GM21737 (cell line): Measurements from ENCODE around the gene NOL9.
"Not testable (repeated sequence)": the region's sequence is repeated elsewhere in the genome, so short reads cannot be mapped to it uniquely, and the experiment has no call there.

Experiments used
- ATAC-seq: cut with Tn5 transposase; IDR thresholded peaks from one replicate; pipeline ENCODE4 v1.9.1; 2021; ENCODE audit warnings: mild to moderate bottlenecking, moderate library complexity; ENCODE audit not compliant: unreplicated experiment

NOL9 gene

GRCh38 chr1:6574025-6574620, 19.8 kb upstream of the NOL9 start:
- ATAC-seq = no peak

GRCh38 chr1:6572653-6573383, 18.5 kb upstream of the NOL9 start:
- no peak for ATAC-seq

DNA sequence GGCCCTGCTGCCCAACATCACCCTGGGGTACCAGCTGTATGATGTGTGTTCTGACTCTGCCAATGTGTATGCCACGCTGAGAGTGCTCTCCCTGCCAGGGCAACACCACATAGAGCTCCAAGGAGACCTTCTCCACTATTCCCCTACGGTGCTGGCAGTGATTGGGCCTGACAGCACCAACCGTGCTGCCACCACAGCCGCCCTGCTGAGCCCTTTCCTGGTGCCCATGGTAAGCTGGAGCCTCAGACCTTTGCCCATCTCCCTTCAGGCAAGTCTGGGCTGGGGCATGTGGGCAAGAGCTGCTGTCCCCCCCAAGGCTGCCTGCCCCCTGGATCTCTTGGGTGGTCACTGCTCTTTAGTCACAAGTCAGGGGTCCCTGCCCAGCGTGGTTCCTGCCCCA, 16.7 kb upstream of the NOL9 start:
- ATAC-seq = no peak

DNA sequence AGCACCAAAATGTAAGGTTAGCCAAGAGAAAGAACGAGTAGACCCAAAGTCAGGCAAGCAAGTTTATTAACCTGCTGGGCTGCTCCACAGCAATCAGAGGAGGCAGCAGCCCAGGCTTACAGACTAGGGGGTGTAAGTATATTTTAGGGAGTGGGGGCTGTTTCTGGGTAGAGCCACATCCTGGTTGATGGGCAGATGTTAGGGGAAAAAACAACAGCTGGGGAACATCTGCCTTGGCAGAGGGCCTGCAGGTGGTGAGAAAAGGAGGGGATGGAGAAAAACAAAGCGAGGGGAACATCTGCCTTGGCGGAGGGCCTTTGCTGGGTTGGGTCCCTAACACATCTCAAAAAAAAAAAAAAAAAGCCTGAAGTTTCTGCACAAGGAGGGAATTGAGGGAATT, 15.8 kb upstream of the NOL9 start:
- ATAC-seq = no peak

DNA sequence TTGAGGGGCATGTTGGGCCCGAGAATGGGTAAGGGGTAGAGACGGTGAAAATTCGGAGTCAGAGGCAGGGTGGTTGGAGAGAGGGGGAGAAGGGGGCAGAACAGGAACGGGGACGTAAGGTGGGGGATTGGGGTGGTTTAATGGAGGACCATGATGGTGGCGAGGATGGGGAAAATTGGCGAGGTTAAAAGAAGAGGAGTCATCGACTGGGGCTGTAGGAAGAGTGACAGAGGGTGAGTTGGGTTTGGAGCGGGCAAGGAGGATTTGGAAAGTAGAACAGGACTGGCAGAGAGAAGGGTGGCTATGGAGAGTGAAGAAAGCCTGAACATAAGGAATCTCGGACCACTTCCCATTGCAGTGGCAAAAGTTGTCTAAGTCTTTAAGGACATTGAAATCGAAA, 14.7 kb upstream of the NOL9 start:
- ATAC-seq = no peak

DNA sequence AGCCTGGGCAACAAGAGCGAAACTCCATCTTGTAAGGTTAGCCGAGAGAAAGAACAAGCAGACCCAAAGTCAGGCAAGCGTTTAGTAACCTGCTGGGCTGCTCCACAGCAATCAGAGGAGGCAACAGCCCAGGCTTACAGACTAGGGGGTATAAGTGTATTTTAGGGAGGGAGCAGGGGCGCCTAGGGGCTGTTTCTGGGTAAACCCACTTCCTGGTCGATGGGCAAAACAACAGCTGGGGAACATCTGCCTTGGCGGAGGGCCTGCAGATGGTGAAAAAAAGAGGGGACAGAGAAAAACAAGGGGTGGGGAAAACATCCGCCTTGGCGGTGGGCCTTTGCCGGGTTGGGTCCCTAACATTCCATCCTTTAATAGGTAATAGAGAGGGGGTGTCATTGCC, 6.0 kb upstream of the NOL9 start:
- no peak for ATAC-seq

DNA sequence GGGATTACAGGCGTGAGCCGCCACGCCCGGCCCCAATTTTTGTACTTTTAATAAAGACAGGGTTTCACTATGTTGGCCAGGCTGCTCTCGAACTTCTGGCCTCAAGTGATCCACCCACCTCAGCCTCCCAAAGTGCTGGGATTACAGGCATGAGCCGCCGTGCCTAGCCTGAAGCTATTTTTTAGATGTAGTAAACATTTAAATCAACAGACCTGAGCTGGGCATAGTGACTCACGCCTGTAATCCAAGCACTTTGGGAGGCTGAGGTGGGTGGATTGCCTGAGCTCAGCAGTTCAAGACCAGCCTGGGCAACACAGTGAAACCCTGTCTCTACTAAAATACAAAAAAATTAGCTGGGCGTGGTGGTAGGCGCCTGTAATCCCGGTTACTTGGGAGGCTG, 4.8 kb upstream of the NOL9 start:
- ATAC-seq = not testable (repeated sequence)

- no peak for ATAC-seq
Measured at GRCh38 chr1:6557597-6557996, 3.3 kb upstream of the NOL9 start.

DNA sequence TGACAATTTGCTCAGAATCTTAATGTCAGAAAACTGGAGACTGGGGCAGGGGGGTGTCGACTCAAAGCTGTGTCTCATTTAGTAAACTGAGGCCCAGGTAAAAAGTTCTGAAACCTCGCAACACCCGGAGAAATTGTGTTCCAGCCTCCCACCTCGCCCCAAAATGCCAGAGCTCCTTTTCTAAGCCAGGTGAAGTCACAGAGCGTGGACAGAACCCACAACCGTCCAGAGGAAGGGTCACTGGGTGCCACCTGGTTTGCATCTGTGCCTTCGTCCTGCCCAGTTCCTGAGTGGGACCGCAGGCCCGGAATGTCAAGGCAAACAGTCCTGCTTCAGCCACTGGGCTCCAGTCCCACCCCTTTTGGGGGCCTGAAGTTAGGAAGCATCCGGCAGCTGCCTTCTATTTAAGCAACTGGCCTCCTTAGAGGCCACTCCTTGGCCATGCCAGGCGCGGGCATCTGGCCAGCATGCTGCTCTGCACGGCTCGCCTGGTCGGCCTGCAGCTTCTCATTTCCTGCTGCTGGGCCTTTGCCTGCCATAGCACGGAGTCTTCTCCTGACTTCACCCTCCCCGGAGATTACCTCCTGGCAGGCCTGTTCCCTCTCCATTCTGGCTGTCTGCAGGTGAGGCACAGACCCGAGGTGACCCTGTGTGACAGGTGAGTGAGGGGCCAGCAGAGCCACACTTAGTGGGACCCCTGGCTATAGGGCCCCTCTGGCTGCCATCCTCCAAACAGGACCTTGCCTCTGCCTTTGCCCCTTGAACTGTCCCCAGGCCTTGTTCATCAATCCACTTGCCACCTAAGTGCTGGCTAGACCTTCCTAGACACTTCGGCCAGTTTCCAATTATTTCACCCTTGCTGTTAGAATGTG, 830 bp upstream of the NOL9 start, which contains the start of gene TAS1R1:
TAS1R1 (plus strand) TSS at position 401 of the 872 bp plus-strand sequence; CDS start at position 468, 67 bp downstream.
- ATAC-seq = no peak

DNA sequence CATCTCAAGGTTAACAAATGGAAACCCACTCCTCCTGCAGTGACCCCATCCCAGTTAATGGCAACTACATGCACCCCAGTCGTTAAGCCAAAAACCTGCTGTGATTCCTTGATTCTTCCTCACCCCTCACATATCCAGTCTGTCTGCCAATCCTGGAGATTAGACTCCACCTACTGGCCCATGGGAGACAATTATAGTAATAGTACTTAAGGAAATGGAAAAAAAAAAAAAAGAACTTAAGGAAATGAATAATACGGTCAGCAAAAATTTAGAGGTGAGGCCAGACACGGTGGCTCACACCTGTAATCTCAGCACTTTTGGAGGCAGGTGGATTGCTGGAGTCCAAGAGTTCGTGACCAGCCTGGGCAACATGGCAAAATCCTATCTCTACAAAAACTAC, 7.0 kb downstream of the NOL9 start:
- no peak for ATAC-seq

DNA sequence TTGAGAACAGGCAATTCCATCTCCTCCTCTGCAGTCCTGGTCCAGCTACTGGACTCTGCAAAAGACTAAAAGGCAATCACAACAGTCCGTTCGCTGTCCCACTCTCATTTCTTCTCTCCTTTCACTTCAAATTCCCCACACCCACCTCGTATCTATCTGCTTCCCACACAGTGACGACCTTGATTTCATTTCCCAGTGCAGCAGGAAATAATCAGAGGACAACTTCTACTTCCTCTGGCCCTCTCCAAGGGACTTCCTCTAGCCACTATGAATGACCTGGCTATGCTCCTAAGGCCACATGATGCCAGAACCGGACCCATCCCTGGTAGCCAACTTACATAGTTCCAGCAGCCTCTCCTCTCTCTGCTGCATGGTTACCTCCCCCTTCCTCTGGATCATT, 8.0 kb downstream of the NOL9 start:
- ATAC-seq = no peak

DNA sequence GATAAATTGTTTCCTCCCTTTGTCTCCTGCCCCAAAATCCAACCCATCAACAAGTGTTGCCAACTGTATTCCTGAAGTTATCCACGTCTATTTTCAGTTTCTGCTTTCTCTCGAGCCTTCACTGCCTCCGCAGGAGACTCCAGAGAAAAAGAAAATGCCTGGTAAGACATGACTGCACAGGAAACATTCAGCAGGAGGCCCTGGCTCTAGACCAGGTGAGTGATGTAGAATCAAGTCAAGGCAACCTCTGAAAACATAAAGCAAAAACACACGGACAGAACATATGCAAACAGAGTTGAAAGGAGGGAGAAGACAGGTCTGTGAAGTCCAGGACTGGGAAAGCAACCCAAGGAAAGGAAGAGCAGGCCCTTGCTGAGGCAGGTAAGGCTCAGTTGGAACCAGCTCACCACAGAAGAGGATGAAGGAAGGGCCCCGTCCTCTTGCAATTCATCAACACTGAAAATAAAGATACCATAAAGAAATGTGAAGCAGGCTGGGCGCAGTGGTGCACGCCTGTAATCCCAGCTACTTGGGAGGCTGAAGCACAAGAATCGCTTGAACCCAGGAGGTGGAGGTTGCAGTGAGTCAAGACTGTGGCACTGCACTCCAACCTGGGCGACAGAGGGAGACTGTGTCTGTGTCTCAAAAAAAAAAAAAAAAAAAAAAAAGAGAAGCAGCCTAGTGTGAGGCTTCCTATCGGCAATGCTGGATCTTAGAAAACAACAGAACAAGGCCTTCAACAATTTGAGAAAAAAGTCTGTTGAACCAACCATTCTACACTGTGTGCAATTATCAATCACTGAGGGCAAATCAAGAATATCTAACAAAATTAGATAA, 8.8 kb downstream of the NOL9 start:
- no peak for ATAC-seq

DNA sequence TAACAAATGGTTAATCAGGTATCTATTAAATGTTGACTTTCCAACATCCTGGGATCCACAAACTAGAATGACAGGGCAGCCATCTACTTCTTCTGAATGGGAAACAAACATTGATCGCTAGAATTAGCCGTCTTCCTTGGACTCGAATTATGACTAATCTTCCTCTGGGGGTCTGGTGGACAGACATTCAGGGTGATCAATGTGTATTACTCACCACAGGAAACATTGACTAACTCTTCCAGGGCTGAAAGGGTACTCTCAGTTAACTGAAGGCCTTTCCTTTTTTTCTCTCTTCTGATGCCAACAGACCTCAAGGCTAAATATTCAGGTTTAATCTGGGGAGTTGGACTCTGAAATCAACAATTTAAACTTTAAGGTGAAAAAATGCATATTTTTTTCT, 9.5 kb downstream of the NOL9 start:
- ATAC-seq = no peak

- ATAC-seq = no peak
Measured at GRCh38 chr1:6538956-6539355, 15.4 kb downstream of the NOL9 start.

DNA sequence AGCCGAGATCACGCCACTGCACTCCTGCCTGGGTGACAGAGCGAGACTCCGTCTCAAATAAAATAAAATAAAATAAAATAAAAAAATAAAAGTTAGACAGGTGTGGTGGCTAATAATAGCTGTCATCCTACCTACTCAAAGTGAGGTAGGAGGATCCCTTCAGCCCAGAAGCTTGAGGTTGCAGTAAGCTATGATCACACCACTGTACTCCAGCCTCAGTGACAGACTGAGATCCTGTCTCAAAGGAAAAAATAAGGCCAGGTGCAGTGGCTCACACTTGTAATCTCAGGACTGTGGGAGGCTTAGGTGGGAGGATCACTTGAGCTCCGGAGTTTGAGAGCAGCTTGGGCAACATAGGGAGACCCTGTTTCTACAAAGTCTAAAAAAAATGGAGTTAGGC, 18.0 kb downstream of the NOL9 start:
- no peak for ATAC-seq

DNA sequence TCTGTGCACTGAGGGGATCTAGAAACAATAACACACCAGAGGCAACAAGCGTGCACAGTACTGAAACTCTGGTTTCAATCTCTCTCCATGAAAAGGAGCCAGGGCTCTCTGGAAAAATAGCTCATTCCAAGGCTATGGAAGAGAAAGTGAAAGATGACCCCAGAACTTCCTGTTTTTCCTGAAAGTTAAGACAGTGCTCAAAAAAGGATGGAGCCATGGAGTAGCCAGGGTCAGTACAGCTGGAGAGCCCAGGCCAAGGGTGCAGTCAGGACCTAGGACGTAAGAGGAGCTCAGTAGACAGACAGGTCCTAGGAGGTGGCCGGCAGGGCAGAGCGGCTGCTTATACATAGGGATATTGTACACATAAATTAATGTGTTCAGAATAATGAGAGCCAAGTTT, 19.1 kb downstream of the NOL9 start:
- ATAC-seq = no peak

DNA sequence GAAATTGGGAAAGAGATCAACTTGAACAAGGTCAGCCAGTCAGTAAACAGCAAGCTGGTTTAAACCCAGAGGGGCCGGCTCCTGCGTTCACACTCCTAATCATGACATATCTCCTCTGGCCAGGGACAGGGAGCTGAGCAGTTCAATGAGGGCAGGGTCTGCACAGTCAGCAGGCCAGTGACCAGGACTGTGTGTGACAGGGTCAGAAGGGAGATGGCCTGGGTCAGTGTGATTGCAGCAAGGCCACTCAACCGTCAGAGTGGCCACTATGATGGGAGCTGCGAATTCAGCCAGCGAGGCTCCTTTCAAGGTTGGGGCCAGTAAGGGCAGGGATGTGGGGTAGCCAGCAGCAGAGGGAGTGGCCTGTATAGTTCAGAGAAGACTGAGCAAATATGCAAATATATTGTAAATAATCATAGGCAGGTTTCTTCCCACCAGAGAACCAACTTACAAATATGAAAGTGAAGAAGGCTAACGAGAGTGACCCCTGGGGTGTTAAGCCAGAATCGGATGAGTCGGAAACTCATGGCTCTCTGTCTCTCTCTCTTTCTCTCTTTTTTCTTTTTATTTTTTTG, 20.0 kb downstream of the NOL9 start:
- no peak for ATAC-seq

DNA sequence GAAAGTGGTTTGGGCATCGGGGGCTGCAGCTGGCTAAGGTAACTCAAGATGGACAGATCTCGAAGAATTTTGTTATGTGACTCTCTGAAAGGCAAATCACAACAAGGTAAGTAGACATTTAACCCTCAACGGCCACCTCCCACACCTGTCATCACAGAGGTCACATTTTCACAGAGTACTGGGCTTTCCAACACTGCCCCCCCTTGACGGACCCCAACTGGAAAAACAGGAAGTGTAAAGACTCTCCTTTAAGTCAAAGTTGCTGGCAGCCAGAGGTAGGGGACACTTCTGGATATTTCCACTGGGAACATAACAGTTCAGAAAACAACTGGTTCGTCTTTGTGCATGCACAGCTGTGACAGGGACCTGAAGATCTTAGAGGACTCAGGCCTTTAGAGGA, 22.3 kb downstream of the NOL9 start:
- ATAC-seq = no peak

GRCh38 chr1:6530504-6531160, 23.7 kb downstream of the NOL9 start:
- ATAC-seq = no peak

DNA sequence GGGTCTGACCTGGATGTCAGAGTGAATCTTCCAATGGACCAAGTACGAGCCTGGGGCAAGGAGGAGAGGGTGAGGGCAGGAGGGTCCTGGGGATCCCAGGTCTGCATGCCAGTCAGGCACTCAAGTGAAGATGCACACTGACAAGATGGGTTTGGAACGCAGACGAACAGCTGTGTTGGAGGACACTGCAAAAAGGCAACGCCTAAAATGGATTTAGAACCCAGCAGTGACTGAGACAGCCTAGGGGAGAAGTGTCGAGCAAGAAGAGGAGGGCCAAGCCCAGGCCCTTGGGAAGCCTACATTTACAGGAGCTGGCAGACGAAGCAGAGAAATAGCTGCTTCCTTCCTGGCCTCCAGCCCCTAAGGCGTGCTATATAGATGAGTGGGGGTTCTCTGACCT, 25.8 kb downstream of the NOL9 start:
- no peak for ATAC-seq
